GM19239 (cell line): ENCODE data around the gene CNBP.
"Not testable (repeated sequence)": the region's sequence is repeated elsewhere in the genome, so short reads cannot be mapped to it uniquely, and the experiment has no call there.

ENCODE experiments used
- DNase-seq: peaks from one replicate; pipeline ENCODE4 v3.0.0; 2011; ENCODE audit warnings: low spot score; ENCODE audit not compliant: insufficient read length
- FAIRE-seq: peaks from 2 replicates; lab custom pipeline; 2011; peaks lifted over from hg19 to GRCh38; lab: Jason Lieb, UNC

CNBP gene

DNA sequence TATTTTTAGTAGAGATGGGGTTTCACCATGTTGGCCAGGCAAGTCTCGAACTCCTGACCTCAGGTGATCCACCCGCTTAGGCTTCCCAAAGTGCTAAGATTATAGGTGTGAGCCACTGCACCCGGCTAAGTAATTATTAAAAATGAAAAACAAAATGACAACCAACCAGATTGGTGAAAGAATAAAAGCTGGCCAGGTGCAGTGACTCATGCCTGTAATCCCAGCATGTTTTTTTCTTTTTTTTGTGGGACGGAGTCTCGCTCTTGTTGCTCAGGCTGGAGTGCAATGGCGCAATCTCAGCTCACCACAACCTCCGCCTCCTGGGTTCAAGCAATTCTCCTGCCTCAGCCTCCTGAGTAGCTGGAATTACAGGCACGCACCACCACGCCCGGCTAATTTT is 47.4 kb downstream of the CNBP start:
- not testable (repeated sequence) for FAIRE-seq, DNase-seq

DNA sequence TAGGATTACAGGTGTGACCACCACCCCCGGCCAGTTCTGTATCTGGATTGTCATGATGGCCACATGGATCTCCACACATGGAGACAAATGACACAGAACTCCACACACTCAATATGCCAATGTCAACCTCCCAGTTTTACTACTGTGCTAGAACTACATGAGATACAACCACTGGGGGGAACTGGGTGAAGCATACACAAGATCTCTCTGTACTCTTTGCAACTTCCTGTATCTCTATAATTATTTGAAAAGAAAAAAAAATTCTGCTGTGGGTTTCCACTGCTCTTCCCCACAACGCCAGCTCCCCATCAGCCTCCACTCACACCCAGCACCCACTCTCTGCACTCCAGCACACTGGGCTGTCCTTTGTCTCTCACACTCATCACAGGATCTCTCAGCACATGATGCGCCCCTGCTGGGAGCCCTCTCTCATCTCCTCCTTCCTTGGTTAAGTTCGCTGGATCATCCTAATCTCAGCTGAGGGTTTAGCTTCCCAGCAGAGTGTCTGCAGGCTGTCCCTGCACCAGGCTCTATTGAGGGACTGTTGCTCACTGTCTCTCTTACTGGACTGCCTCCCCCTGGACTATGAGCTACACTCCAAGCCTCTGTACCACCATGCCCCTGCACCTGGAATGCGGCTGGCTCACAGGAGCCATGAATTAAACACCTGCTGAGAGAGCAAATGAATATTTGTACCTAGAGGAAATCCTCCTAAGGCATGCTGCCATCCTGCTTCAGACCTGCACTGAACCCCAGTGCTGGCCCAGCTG is 51.4 kb downstream of the CNBP start:
- no peak for FAIRE-seq
- no peak for DNase-seq

DNA sequence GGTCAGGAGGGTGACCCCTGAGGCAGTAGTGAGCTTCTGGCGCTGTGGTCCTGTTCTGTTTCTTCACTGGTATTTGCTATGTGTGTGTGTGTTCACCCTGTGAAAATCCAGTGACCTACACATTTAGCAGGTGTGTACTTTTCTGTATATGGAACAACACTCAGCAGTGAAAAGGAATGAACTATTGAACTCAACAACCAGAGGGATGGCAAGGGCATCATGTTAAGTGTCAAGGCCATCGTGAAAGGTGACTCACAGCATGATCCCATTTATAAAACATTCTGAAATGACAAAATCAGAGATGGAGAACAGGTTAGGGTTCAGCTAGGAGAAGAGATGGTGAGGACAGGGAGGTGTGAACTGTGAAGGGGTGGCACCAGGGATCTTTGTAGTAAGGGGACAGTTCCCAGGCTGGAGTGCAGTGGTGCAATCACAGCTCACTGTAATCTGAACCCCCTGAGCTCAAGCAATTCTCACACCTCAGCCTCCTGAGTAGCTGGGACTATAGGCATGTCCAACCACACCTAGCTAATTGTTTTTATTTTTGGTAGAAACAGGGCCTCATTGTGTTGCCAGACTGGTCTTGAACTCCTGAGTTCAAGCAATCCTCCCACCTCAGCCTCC is 52.1 kb downstream of the CNBP start:
- FAIRE-seq = no peak
- no peak for DNase-seq

DNA sequence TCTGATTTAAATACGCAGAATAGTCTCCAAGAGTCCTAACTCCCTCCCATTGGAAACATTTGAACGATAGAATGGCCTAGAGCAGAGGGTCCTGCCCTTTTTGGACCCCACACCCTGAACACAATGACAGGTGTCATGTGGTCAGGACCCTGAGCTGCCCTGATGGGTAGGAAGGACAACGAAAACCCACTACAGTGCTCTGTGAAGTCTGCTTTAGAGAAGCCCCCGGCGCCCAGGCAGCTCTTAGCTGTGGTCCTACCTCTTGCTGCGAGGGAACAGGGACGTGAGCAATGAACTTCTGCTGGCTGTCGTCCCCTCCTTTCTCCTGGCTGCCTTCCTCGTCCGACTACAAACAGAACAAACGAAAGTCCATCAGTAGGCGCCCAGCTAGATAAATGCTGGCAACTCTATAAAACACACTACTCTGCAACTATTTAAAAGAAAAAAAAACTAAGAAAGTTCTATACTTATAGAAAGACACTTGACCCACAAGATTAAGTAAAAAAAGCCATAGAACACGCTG is 53.3 kb downstream of the CNBP start:
- DNase-seq = no peak
- FAIRE-seq = no peak

DNA sequence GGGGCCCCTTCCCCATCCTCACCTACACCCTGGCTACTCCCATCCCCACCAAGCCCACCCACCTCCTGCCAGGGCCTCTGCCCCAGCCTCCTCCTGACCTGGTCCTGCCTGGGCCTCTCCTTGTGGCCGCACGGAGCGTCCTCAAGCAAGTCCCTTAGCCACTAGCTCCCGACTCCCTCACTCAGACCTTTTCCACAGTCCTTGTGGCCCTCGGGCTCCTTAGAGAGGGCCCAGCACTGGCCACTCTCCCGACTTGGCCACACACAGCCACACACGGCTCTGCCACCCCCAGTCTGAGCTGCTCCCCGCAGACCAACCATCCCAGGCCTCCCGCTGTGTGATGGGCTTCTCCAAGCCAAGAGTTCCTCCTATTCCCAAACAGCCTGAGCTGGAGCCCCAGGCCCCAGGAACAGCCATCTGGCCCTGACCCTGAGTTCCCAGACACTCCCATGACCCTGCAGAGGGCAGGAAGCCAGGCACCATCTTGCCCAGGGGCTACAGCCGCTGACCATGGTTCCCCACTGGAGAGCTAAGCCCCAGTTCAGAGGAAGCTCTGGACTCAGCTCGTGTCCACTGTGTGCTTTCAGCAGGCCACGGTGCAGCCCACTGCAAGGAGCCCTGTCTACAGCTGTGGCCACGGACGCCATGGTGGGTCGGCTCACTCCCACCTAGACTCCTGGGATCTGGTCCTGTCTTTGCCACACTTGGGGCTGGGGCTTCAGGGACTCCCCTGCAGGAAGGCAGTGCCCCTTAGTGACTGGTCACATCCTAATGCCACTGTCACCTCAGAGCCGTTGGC is 55.1 kb downstream of the CNBP start:
- FAIRE-seq (no peak), DNase-seq (no peak)

DNA sequence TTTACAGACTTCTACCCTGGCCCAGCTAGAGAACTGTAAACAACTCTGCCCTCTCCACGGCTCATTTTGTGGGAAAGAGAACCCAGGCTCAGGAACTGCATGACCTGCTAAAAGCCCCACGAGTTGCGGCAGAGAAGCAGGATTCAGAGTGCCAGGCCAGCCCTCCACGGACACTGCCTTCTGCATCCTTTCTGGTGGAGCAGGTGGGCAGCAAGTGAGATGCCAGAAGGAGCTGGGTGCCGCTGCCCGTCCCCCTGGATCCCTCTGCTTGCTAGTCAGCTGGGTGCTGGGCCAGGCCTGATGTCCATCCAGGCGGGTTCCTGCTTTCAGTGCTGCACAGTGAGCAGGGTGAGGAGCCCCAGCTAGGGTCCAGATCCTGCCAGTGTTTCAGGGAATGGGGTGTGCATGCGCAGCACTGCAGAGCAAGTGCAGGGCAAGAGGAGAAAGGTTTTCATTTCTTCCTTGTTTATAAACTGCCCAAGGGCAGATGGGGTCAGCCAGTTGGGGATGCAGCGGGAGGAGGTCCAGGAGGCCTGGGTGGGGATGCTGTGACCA is 56.9 kb downstream of the CNBP start:
- FAIRE-seq (no peak), DNase-seq (no peak)

DNA sequence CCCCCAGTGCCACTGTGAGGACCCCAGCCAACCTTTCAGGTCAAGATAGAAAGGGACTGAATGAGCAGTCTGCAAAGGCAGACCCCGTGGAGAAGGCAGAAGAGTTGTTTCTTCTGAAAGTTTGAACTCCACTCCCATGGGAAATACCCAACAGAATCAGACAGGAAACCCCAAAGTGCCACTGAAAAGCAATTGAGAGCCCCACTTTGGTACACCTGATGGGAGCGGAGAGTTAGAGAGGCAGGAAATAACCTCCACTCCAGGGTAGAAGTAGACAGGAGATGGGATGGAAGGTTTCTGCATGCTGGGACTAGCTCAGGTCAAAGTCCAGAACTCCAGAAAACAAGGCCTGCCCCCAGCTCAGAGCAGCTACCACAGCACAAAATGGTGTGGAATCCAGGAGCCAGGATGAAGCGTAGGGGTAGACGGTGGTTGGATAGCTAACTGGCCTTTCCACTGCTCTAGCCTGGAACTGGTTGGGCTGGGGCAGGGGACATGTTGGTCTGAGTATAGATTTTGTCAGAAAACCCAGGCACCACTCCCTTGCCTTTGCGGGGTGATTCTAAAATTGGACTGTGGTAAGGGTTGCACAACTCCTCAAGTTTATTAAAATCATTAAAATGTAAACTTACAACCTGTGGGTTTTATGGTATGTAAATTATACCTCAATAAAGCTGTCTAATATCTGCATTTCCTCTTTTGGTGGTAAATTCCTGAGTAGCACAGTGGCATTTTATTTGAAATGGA is 60.2 kb downstream of the CNBP start:
- DNase-seq = no peak
- FAIRE-seq = no peak

DNA sequence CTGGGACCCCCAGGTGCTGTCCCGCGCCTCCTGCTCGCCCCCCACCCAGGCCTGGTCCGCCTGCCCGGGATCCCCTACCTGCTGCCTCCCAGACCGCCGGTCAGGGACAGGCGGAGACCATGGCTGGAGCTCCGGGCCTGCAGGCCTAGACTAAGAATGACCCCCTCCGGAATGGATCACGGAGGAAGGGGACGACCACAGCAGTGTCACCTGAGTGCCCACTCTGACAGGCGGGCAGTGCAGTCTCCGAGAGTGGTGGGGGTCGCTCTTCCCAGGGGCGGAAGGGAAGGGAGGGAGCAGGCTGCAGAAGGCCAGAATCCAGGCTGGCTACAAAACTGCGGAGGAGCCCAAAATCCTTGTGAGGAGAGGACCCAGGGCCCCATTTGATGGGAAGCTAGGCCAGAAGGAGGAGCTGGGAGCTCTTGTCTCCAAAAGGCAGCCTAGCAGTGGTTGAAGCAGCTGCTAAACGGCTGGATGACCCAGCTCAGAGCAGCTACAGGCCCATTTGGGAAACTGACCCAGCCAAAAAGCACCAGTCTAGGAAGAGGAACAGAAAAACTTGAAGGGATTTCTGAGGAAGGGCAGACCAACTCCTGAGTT is 61.2 kb downstream of the CNBP start:
- DNase-seq = no peak
- FAIRE-seq = peak; percentile 73

DNA sequence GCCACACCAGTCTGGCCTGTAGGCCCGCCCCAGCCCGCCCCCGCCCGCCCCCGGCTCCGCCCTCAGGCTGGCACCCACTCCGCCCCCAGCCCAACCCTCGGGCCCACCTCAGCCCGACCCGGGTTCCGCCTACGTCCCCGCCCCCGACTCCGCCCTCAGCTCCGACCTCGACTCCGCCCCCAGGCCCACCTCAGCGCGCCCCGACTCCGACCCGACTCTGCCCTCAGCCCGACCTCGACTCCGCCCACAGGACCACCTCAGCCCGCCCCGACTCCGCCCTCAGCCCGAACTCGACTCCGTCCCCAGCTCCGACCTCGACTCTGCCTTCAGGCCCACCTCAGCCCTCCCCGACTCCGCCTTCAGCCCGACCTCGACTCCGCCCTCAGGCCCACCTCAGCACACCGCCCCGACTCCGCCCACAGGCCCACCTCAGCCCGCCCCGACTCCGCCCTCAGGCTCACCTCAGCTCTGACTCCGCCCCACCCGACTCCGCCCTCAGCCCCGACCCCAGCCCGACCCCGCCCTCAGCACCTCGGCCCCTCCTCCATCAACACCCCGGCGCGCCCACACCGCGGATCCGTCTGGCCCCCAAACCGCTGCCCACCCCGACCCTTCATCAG is 61.8 kb downstream of the CNBP start, which contains the start of gene RAB43:
Gene RAB43 (minus strand): TSS at position 13 of the 620 bp plus-strand sequence. CDS start 315 bp downstream, outside the sequence.
- DNase-seq = peak; percentile 85
- peak; percentile 81 for FAIRE-seq

DNA sequence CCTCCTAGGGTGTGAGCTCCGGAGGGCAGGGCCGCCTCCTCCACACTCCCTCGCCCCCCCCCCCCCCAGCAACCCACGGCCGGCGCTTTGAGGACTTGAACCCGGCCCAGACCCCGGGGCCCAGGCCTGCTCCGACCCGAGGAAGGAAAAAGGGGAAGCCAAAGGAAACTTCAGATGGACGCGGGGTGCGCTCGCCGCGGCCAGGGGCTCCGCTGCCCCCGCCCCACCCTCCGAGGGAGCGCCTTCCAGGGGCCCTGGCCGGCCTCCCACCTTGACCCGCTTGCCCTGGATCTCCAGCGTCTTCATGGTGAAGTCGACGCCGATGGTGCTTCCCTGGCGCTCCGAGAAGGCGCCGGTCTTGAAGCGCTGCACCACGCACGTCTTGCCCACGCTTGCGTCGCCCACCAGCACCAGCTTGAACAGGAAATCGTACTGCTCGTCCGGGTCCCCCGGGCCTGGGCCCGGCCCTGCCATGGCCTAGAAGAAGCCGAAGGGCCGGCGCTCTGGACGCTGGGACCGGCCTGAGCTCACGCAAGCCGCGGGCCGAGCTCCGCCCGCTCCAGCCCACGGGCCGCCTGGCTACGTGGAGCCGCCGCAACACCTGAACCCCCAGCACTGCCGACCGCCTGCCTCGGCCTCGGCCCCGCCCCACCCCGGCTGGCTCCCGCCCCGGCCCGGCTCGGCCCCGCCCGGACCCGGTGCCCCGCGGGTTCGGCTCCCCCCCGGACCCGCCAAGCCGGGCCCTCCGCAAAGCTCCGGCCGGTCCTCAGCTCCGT is 62.5 kb downstream of the CNBP start:
- peak; percentile 45 for FAIRE-seq
- DNase-seq = peak; percentile 42

DNA sequence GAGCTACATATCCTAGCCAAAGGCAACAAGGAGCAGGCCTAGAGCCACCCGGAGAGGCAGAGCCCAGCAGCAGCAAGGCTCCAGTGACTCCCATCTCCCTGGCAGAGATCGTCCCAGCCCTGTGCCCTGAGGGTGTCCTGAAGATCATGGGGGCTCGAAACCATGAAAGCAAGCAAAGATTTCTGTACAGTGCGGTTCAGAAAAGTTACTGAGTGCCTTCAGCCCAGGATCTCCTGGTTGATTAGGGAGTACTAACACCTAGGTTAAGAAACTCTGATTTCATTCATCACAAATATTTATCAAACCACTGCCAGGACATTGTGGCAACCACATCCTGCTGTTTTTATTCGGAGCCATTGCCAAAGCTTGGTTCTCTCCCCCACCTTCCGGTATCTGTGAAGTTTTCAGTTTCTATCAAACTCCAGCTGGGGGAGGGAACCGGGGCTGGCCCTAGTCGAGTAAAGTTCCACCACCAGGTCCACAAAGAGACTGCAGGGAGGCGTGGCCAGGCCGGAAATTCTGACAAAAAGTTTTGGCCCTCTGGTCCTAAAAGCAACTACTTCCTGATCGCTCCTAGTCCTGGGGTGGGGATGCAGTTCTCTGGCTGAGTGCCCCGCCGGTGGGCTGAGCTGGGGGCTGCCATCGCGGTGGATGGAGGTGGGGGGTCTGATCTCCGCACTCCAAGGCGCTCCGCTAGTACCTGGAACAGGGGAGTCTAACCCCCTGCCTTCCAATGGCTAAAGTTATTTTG is 63.3 kb downstream of the CNBP start:
- peak; percentile 94 for DNase-seq

DNA sequence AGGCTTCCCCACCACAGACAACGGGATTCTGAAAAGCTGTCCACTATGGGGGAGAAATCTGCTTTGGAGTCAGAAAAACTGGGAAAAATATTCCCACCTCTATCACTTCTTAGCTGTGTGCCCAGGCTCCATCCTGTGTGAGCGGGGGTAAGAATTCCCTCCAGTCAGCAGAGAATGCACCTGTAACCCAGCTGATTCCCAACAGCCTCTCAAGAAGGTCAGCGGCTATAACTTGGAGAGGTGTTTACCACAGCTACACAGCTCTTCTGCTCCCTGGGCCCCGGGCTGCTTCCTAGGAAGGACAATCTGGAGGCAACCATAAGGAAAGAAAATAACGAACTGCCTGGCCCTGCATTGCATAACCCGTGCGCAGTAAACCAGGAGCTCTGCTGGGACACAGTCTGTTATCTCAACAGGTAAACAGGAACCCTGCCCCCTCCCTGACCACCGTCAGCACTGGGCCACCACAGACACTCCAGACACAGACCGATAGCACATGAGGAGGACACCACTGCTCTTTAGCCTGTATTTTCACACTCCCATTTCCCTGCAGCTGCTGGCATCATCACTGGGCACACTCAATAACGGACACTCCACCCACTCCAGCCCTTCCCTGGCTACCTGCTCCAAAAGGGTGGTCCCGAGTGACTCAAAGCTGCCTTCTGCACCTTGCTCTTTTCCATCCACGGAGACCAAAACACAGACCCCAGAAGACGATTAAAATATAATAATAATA is 64.2 kb downstream of the CNBP start:
- FAIRE-seq = no peak
- DNase-seq = no peak

More for the DNA sequence above, 63.3 kb downstream of the CNBP start:
- FAIRE-seq = peak; percentile 98

DNA sequence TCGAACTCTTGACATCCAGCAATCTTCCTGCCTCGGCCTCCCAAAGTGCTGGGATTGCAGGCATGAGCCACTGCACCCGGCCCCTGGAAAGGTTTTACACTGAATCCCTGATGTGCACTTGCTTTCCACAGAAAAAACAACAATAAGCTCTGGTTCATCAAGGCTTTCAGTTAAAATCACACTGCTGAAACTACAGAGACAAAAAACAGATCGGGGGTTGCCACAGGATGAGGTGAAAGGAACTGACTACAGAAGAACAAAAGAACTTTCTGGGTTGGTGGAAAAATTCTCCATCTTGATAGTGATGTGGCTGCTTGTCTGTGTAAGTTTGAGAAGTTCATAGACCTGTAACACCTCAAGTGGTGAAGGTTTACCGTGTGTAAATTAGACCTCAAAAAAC is 65.0 kb downstream of the CNBP start:
- no peak for FAIRE-seq
- DNase-seq = no peak
